Effector memory CD4-positive, alpha-beta T cell (primary cell): ENCODE results near the gene PPP1R1A.

ENCODE experiments used
- DNase-seq, 3 donors: peaks; one replicate each; pipeline ENCODE4 v3.0.0-alpha.2; 2020
- H3K27ac ChIP-seq: 2 replicates; pipeline ENCODE4 v1.7.0; 2013; ENCODE audit warnings: mild to moderate bottlenecking, low read length, moderate library complexity; ENCODE audit not compliant: insufficient read depth, poor library complexity, severe bottlenecking
- H3K27me3 ChIP-seq: replicated peaks from 2 replicates; pipeline ENCODE4 v1.7.0; 2013; ENCODE audit warnings: mild to moderate bottlenecking, low read length; ENCODE audit not compliant: insufficient read depth, control insufficient read depth, poor library complexity, severe bottlenecking
- H3K36me3 ChIP-seq: 2 replicates; pipeline ENCODE4 v1.7.0; 2013; ENCODE audit warnings: mild to moderate bottlenecking, low read length, moderate library complexity; ENCODE audit not compliant: control insufficient read depth, insufficient read depth
- H3K4me1 ChIP-seq: 2 replicates; pipeline ENCODE4 v1.7.0; 2013; ENCODE audit warnings: low read length, mild to moderate bottlenecking; ENCODE audit not compliant: control insufficient read depth, insufficient read depth, poor library complexity, severe bottlenecking
- H3K4me3 ChIP-seq: 2 replicates; pipeline ENCODE4 v1.7.0; 2013; ENCODE audit warnings: low read length, low read depth, mild to moderate bottlenecking; ENCODE audit not compliant: insufficient read depth, poor library complexity, severe bottlenecking
- H3K9me3 ChIP-seq: 2 replicates; pipeline ENCODE4 v1.7.0; 2013; ENCODE audit warnings: mild to moderate bottlenecking, low read length, moderate library complexity; ENCODE audit not compliant: control insufficient read depth

The PPP1R1A gene

DNA sequence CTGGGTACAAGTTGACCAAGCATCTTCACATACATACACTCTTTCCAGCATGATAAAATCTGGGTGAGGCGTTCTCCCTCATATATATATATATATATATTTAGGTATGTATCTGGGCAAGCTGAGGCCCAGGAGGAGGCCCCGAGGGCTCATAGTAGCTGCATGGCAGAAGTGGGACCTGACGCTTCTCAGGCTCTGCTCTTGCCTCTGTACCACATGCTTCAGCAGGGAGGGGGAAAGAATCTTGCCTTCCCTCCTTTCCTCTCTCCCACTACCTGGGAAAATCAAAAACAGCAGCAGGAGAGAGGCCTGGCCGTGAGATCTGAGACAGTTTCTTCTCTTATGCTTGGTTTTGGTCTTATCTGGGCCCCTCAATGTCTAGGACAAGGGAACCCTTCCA lies 9.2 kb downstream of the PPP1R1A start:
- Histone ChIP-seq H3K4me3 (no peak overlapping the region), H3K9me3 (no peaks in the 10 kb centered on the region), H3K27ac (no peak overlapping the region), H3K4me1 (no peaks in the 10 kb centered on the region), H3K36me3 (peaks cover 4% of the 10 kb centered on the region), H3K27me3 (no peaks in the 10 kb centered on the region)
- DNase-seq: no peak

DNA sequence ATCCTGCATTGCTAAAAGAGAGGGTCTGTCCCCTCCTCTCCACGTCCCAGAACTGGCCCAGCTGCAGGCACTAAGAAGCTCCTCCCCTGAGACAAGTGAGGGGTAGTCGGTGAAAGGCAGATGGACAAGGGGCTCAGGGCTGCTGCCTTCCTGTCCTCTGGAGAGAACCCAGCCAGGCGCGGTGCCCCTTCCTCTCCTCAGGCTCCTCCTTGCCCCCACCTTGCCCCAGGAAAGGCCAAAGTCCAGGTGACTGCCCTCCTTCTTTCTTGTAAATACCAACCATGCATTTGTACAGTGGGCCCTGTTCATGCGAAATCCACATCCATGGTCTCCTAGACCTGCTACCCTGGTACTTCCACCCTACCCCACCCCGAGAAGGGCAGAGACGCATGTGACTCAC lies 9.7 kb downstream of the PPP1R1A start:
- Histone ChIP-seq H3K36me3 (peaks cover 4% of the 10 kb centered on the region), H3K4me1 (no peaks in the 10 kb centered on the region), H3K9me3 (no peaks in the 10 kb centered on the region), H3K27me3 (no peaks in the 10 kb centered on the region), H3K4me3 (no peak overlapping the region), H3K27ac (no peak overlapping the region)
- no peak for DNase-seq

DNA sequence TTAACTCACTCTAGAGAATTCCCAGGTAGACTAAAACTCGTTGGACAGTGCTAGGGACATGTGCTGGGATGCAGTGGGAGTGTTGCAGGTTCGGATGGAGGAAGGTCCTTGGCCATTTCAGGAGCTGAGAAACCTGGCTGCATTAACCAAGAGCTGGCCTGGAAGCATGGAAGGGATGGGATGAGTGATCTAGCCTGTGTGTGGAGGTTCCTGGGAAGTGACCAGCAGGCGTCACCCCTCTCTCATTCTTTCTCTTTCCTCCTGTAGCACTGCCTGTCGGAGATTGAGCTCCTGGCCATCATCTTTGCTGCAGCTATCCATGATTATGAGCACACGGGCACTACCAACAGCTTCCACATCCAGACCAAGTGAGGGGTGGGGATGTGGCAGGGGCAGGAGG lies 15.6 kb downstream of the PPP1R1A start:
- Histone ChIP-seq H3K9me3 (no peaks in the 10 kb centered on the region), H3K27ac (no peak overlapping the region), H3K4me1 (no peaks in the 10 kb centered on the region), H3K27me3 (no peaks in the 10 kb centered on the region), H3K36me3 (peaks cover 4% of the 10 kb centered on the region), H3K4me3 (no peak overlapping the region)
- DNase-seq: no peak

DNA sequence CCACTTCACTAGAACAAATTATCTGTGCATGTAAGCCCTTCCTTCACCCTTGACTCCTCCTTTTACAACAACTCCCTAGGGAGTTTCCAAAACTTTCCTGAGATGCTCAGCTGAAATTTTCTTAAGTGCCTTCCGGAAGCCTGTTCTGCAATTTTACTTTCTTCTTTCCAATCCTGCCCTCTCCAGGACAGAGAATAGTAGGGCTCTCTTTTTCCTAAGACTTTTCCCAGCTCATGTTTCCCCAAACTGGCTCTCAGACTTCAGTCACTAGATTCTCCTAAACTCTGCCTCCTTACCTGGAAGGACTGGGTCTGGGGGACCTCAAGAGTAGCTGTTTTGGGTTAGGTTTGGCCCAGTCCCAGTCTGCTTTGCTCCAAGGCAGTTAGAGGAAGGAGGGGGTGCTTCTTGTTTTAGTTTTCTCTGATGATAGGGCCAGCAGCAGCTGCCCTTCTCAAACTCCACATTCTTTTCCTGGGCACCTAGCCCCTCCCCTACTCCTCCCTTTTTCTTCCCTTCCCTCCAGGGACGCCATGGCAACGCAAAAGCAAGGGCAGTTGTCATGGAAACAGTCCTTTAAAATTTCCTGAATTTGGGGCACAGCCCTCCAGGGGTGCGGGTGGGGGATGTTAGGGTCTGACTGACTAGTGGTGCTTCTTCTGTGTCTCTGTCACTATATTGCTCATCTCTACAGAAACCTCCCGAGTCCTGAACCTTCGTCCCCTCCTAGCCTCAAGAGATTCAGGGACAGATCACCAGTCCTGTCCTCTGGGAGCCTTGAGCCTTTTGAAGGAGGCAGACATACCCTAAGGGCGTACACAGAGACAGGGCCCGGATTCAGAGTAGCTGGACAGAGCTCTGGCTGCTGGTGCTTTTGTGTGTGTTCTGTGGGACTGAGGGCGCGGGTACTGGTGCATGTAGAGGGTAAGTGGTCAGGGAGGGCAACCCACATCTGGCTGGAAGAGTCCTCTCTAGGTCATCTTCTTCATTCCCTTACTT lies 17.0 kb downstream of the PPP1R1A start:
- Histone ChIP-seq H3K9me3 (no peaks in the 10 kb centered on the region), H3K4me1 (no peaks in the 10 kb centered on the region), H3K4me3 (no peak overlapping the region), H3K27me3 (no peaks in the 10 kb centered on the region), H3K27ac (no peak overlapping the region), H3K36me3 (peaks cover 4% of the 10 kb centered on the region)
- DNase-seq: no peak

DNA sequence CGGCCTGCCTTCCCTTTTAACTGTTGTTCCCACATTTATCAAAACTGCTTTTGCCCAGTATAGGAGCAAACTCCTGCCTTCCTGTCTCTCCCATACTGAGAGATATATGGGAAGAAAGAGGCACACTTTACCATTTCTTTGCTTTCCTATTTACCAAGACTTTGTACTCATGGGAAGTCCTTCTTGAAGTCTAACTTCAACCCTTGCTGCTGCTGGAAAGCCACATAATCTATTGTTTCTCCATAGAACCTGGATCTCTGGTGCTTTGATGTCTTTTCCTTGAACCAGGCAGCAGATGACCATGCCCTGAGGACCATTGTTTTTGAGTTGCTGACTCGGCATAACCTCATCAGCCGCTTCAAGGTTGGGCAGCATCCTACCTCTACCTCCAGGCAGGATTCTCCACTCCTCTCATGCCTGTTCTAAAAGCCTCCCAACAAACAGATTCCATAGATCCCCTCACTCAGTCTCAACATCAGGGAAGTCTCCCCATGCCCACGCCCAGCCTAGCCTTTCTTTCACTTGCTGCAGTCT lies 18.4 kb downstream of the PPP1R1A start:
- Histone ChIP-seq H3K4me3 (no peak overlapping the region), H3K4me1 (no peaks in the 10 kb centered on the region), H3K27me3 (no peaks in the 10 kb centered on the region), H3K27ac (no peak overlapping the region), H3K9me3 (no peaks in the 10 kb centered on the region), H3K36me3 (no peaks in the 10 kb centered on the region)
- DNase-seq: no peak

DNA sequence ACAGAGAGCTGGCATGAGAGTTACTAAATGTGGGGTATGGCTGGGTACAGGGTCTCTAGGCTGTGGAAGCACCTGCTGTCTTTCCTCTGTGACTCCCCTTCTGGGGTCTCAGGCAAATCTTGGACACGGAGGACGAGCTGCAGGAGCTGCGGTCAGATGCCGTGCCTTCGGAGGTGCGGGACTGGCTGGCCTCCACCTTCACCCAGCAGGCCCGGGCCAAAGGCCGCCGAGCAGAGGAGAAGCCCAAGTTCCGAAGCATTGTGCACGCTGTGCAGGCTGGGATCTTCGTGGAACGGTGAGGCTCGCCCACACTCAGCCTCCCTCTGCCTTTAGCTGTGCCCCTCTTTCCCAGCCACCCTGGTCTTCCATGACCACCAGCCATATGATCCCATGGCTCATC lies 19.4 kb downstream of the PPP1R1A start:
- Histone ChIP-seq H3K36me3 (no peaks in the 10 kb centered on the region), H3K27me3 (no peaks in the 10 kb centered on the region), H3K4me1 (no peaks in the 10 kb centered on the region), H3K27ac (no peak overlapping the region), H3K4me3 (no peak overlapping the region), H3K9me3 (no peaks in the 10 kb centered on the region)
- no peak for DNase-seq

DNA sequence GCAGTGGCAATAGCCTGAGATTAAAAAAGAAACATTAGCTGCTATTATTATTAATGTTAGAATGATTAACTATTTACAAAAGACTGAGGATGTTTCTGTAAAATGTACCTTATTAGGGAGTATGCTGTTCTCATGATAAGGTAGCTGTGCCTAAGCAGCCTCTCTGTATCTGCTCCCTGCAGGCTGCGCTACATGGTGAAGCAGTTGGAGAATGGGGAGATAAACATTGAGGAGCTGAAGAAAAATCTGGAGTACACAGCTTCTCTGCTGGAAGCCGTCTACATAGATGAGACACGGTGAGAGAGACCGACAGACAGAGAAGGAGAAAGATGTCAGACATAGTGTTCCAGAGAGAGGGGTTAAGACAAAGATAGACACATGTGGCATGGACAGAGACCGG lies 21.7 kb downstream of the PPP1R1A start:
- no peaks in the 10 kb centered on the region for H3K27me3 ChIP-seq
- no peak for DNase-seq
- no peak overlapping the region for H3K27ac ChIP-seq

DNA sequence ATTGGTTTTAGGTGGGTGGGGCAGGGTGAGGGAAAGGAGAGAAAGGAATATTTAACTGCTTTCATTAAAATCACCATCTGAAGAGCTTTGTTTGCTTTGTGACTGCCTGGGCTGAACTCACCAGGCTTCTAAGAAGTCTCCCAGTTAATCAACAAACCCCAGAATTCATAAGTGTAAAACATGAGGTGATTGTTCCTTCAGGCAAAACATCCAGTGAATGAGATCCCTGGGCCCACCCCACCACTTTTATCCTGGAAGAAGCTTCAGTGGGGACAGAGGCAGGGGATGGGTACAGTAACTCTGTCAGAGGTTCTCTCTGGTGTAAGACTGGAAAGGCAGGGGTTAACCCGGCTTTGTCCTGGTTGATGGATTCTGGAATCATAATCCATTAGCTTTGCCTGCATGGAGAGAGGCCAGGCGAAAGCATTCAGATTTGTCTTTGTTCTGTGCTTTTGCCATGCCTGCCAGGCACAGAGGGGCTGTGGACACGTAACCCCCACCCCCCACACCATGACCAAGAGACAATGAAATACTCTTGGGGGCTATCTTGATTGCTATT lies 22.4 kb downstream of the PPP1R1A start:
- no peaks in the 10 kb centered on the region for H3K27me3 ChIP-seq
- no peak for DNase-seq
- peaks cover under 1% of the 10 kb centered on the region for H3K4me1 ChIP-seq
- H3K4me3 ChIP-seq: no peak overlapping the region
- H3K36me3 ChIP-seq: no peaks in the 10 kb centered on the region
- H3K9me3 ChIP-seq: no peaks in the 10 kb centered on the region
- H3K27ac ChIP-seq: no peak overlapping the region

More for the DNA sequence above, 21.7 kb downstream of the PPP1R1A start:
- Histone ChIP-seq H3K36me3 (no peaks in the 10 kb centered on the region), H3K9me3 (no peaks in the 10 kb centered on the region), H3K4me1 (no peaks in the 10 kb centered on the region), H3K4me3 (no peak overlapping the region)

DNA sequence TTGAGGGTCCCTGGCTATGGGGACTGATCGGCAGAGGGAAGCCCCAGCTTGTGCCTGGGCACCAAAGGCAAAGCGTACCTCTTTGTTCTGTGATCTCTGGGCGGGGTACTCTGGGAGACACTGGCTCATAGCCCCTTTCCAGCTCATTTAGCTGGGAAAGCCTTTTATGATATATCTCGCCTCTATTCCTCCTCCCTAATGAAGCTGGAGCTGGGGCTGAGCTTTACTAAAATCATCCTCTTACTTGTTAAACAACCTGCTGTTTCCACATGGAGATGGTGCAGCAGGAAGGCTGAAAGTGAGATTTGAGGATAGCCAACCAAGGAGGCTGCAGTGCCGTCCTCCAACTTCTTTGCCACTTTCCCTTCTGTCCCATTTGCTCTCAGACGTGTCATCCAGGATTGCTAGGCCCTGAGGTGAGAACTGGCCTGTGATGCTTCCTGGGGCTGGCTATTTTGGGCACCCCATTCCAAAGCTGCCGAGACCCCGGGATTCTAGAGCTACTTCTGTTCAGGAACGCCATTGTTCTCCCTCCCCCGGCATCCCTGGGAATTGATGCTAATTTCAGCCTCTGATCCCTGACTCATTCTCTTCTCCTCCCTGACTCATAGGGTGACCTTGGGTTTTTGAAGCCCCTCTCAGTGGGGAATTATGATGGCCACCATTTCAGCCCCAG lies 23.0 kb downstream of the PPP1R1A start:
- Histone ChIP-seq H3K4me3 (no peak overlapping the region), H3K4me1 (peaks cover 5% of the 10 kb centered on the region), H3K27ac (no peak overlapping the region), H3K9me3 (no peaks in the 10 kb centered on the region), H3K27me3 (no peaks in the 10 kb centered on the region), H3K36me3 (no peaks in the 10 kb centered on the region)
- no peak for DNase-seq

DNA sequence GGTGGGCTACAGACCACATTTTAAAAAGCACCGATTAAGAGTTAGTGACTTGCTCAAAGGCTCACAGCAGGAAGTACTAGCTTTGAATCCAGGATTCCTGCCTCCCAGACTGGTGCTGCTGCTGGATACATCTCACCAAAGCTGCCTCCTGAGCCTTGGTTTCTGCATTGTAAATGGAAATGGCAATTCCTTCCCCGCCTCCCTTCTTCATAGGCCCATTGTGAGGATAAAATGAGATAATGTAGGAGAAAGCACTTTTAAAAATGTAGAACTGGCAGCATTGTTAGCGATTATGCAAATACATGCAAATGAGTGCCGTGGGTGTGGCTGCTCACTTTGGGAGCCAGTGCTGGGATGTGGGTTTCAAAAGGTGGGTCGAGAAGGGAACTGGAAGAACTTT lies 23.7 kb downstream of the PPP1R1A start:
- Histone ChIP-seq H3K27me3 (no peaks in the 10 kb centered on the region), H3K9me3 (no peaks in the 10 kb centered on the region), H3K4me1 (peaks cover 6% of the 10 kb centered on the region), H3K36me3 (no peaks in the 10 kb centered on the region), H3K4me3 (no peak overlapping the region), H3K27ac (no peak overlapping the region)
- DNase-seq: no peak
